GM12878 (cell line): Measurements from ENCODE around the gene MEDAG. TPM values are rescaled to one million over a fixed set of nuclear protein-coding genes. Genes with fewer than 3 reads are reported as not detected.

Experiments
- ATAC-seq: fragments of 200-7000 bp; cut with Tn5 transposase; 3 replicates; pipeline ENCODE4 v1.9.1; 2020; ENCODE audit warnings: mild to moderate bottlenecking, moderate library complexity
- BruUV-seq: library from RNA; stranded (reverse); fragments of 400-500 nt; replicated peaks from 2 replicates; lab custom pipeline; 2021; lab: Mats Ljungman, UMichigan
- CTCF ChIA-PET: fragments of 300-600 bp; sonication (Branson Sonifier 250); formaldehyde crosslinking; extraction: SDS; loops from one replicate; lab custom pipeline; 2021; ENCODE audit warnings: inconsistent platforms; lab: Yijun Ruan, JAX
- POLR2A ChIA-PET: fragments of 350-600 bp; formaldehyde crosslinking; extraction: SDS; loops from one replicate; lab custom pipeline; 2021; ENCODE audit warnings: inconsistent platforms; lab: Charles Lee
- RAD21 ChIA-PET: fragments of 300-600 bp; sonication (Branson Sonifier 250); formaldehyde crosslinking; loops from one replicate; lab custom pipeline; 2023; ENCODE audit warnings: antibody characterized with exemption; ENCODE audit not compliant: unreplicated experiment; lab: Charles Lee
- SMC1A ChIA-PET: fragments of 300-600 bp; sonication (Branson Sonifier 250); formaldehyde crosslinking; loops from one replicate; lab custom pipeline; 2023; ENCODE audit not compliant: unreplicated experiment, uncharacterized antibody; lab: Charles Lee
- DNase-seq: peaks from one replicate; pipeline ENCODE4 v3.0.0-alpha.2; 2011; ENCODE audit warnings: low read depth, low spot score
- FAIRE-seq: peaks from 3 replicates; lab custom pipeline; 2011; peaks lifted over from hg19 to GRCh38; lab: Jason Lieb, UNC
- H2AFZ ChIP-seq: 2 replicates; pipeline ENCODE4 v1.6.0; 2011; ENCODE audit warnings: low read depth, low read length, control low read depth; ENCODE audit not compliant: control insufficient read depth
- H3K27ac ChIP-seq: 2 replicates; pipeline ENCODE4 v1.5.1; 2011; ENCODE audit warnings: control low read depth; ENCODE audit not compliant: control insufficient read depth, insufficient read depth
- H3K27me3 ChIP-seq, 2 experiments: replicated peaks in 1 of 2; 2 replicates each; pipeline versions ENCODE4 v1.6.0 to v1.6.1; 2011; ENCODE audit warnings: low read length in 1 of 2; ENCODE audit not compliant: control insufficient read depth in 2 of 2, insufficient read depth in 2 of 2
- H3K36me3 ChIP-seq, 2 experiments: 2 replicates each; pipeline ENCODE4 v1.5.1; 2011; ENCODE audit warnings: low read length in 1 of 2; ENCODE audit not compliant: control insufficient read depth in 2 of 2, insufficient read depth in 2 of 2
- H3K4me1 ChIP-seq: 2 replicates; pipeline ENCODE4 v1.6.1; 2011; ENCODE audit warnings: mild to moderate bottlenecking, low read length, moderate library complexity, mixed read lengths; ENCODE audit not compliant: control insufficient read depth, insufficient read depth
- H3K4me2 ChIP-seq: 2 replicates; pipeline ENCODE4 v1.6.0; 2011; ENCODE audit warnings: control low read depth; ENCODE audit not compliant: control insufficient read depth, insufficient read depth
- H3K4me3 ChIP-seq: fragments of 200-600 bp; sonication (generic); 2 replicates; pipeline ENCODE4 v1.5.1; 2016
- H3K79me2 ChIP-seq: 2 replicates; pipeline ENCODE4 v1.6.0; 2011; ENCODE audit warnings: low read length; ENCODE audit not compliant: control insufficient read depth, insufficient read depth
- H3K9ac ChIP-seq: 2 replicates; pipeline ENCODE4 v1.8.0; 2011; ENCODE audit warnings: low read length, control low read depth, mixed read lengths; ENCODE audit not compliant: control insufficient read depth, insufficient read depth
- H3K9me3 ChIP-seq: replicated peaks from 3 replicates; pipeline ENCODE4 v1.5.1; 2011; ENCODE audit warnings: mild to moderate bottlenecking, low read length; ENCODE audit not compliant: control insufficient read depth, insufficient read depth
- H4K20me1 ChIP-seq: 2 replicates; pipeline ENCODE4 v1.6.0; 2011; ENCODE audit not compliant: control insufficient read depth, insufficient read depth
- CBX3 ChIP-seq: fragments of 200-600 bp; sonication (generic); IDR thresholded peaks from 2 replicates; pipeline ENCODE4 v1.6.1; 2016; ENCODE audit warnings: low read depth, borderline replicate concordance
- E4F1 ChIP-seq: fragments of 450-650 bp; IDR thresholded peaks from 2 replicates; pipeline ENCODE4 v1.6.1; 2018; ENCODE audit warnings: borderline replicate concordance, mild to moderate bottlenecking; ENCODE audit not compliant: partially characterized antibody
- IRF3 ChIP-seq: fragments of 450-650 bp; IDR thresholded peaks from 2 replicates; pipeline ENCODE4 v1.6.1; 2014; ENCODE audit warnings: mild to moderate bottlenecking
- MXI1 ChIP-seq: fragments of 150-350 bp; IDR thresholded peaks from 2 replicates; pipeline ENCODE4 v1.6.1; 2011; ENCODE audit warnings: low read depth, mild to moderate bottlenecking, inconsistent platforms, low read length, improper control_type of control experiment
- TCF12 ChIP-seq: IDR thresholded peaks from 2 replicates; pipeline ENCODE4 v1.6.1; 2011; ENCODE audit warnings: low read depth, mild to moderate bottlenecking, low read length
- ZBED1 ChIP-seq: IDR thresholded peaks from 2 replicates; pipeline ENCODE4 v1.6.1; 2016; ENCODE audit warnings: borderline replicate concordance
- WGBS: methylation state at CpG from one replicate; pipeline ENCODE4 v1.1.6; 2016; ENCODE audit warnings: low lambda C conversion rate; ENCODE audit not compliant: insufficient replicate concordance, insufficient coverage; ENCODE audit errors: missing lambda C conversion rate; 5-methylcytosine and 5-hydroxymethylcytosine counted together
- in situ Hi-C: fragments of 300-500 bp; cut with MboI; formaldehyde crosslinking; loops from 9 replicates; pipeline ENCODE4 v1.14.3; 2018; ENCODE audit warnings: mixed read lengths
- intact Hi-C: fragments of 100-400 bp; cut with micrococcal nuclease; formaldehyde crosslinking; loops from one replicate; pipeline ENCODE4 v1.14.2; 2022; ENCODE audit not compliant: unreplicated experiment
- polyA plus RNA-seq, 11 experiments: library from polyadenylated mRNA; depleted of rRNA in 4 of 11; unstranded in 6 of 11; stranded (reverse) in 5 of 11; fragments of >200 nt; fragmentation: Nextera tagmentation in 4 of 11; fragmentation: Illumina TruSeq in 1 of 11; extraction: Ambion mirVana in 4 of 11; extraction: Trizol in 1 of 11; gene quantifications; 1 replicate in 1 of 11; 2 replicates in 10 of 11; pipeline versions ENCODE4 v1.2.1 to v1.2.3, GENCODE V29; 2011 to 2016; ENCODE audit warnings: inconsistent platforms in 2 of 11, missing spikeins in 2 of 11, low read depth in 1 of 11
- total RNA-seq, 4 experiments: library from RNA; depleted of rRNA in 3 of 4; stranded (reverse); fragments of >200 nt in 3 of 4; fragmentation: Illumina TruSeq in 1 of 4; extraction: Trizol in 1 of 4; gene quantifications; 2 replicates each; pipeline versions ENCODE4 v1.2.1 to v1.2.3, GENCODE V29; 2013 to 2021
- TF ChIP-seq, protein P1 (sequence below), 3 experiments: IDR thresholded peaks in 2 of 3; conservative IDR thresholded peaks in 1 of 3; 2 replicates each; pipeline ENCODE4 v1.5.1; 2011; ENCODE audit warnings: low read depth in 3 of 3, low read length in 3 of 3, mild to moderate bottlenecking in 3 of 3, control low read depth in 2 of 3, moderate library complexity in 2 of 3, inconsistent platforms in 1 of 3, mixed read lengths in 1 of 3; ENCODE audit not compliant: control insufficient read depth in 2 of 3, insufficient read depth in 1 of 3; ENCODE audit errors: extremely low read depth in 1 of 3

MEDAG gene
- total and polyA plus RNA-seq, 10 of the 15 experiments (the other 5 are each of a cell fraction or from before 2014, with no cell fraction given): 0.03 TPM; not detected in 9

GRCh38 chr13:30918662-30919405 is 12.8 kb downstream of the MEDAG start:
- H3K9ac ChIP-seq: no peak overlapping the region
- no peaks in the 10 kb centered on the region for H3K79me2 ChIP-seq
- H3K9me3 ChIP-seq: no peaks in the 10 kb centered on the region
- DNase-seq (no peak), ATAC-seq (no peak), FAIRE-seq (no peak)
- no peak overlapping the region for H3K27ac ChIP-seq
- 29% methylated on average over 6 of the region's 6 CpGs for WGBS
- intact Hi-C loops (no loop called here), in situ Hi-C loops (no loop called here)
- H2AFZ ChIP-seq: no peak overlapping the region
- SMC1A ChIA-PET: interaction anchor here (0.8 kb wide), 1 partner anchor 30 kb away, joined by 3 read pairs; no protein-coding TSS in a partner anchor
- no peaks in the 10 kb centered on the region for H3K36me3 ChIP-seq
- BruUV-seq: no TSS peak
- H3K4me2 ChIP-seq: no peak overlapping the region
- no peak overlapping the region for H3K4me3 ChIP-seq
- RAD21 ChIA-PET: no interaction called here
- no peaks in the 10 kb centered on the region for H3K4me1 ChIP-seq
- H3K27me3 ChIP-seq: no peaks in the 10 kb centered on the region; a peak in 2 of 4 replicates
- CTCF ChIA-PET: interaction anchor here (0.7 kb wide), 1 partner anchor 122 kb away, joined by 3 read pairs; no protein-coding TSS in a partner anchor
- TF ChIP-seq IRF3: no peak
- POLR2A ChIA-PET: no interaction called here
- no peaks in the 10 kb centered on the region for H4K20me1 ChIP-seq

- ChIA-PET RAD21 (no interaction called here), CTCF (no interaction called here), SMC1A (no interaction called here), POLR2A (no interaction called here)
- Histone ChIP-seq H2AFZ (no peak overlapping the region), H3K27me3 (no peaks in the 10 kb centered on the region; a peak in 2 of 4 replicates), H4K20me1 (no peaks in the 10 kb centered on the region), H3K4me2 (no peak overlapping the region), H3K36me3 (no peaks in the 10 kb centered on the region), H3K9me3 (no peaks in the 10 kb centered on the region), H3K4me1 (no peaks in the 10 kb centered on the region), H3K27ac (no peak overlapping the region), H3K79me2 (no peaks in the 10 kb centered on the region), H3K4me3 (no peak overlapping the region), H3K9ac (no peak overlapping the region)
- BruUV-seq: no TSS peak
- 24% methylated on average over 5 of the region's 5 CpGs for WGBS
- no peak for ATAC-seq
- no peak for DNase-seq
- intact Hi-C loops (no loop called here), in situ Hi-C loops (no loop called here)
- FAIRE-seq: no peak
- TF ChIP-seq ZBED1 (no peak), E4F1 (no peak), TCF12 (no peak), MXI1 (no peak), CBX3 (no peak)
- TF ChIP-seq, protein P1, sequence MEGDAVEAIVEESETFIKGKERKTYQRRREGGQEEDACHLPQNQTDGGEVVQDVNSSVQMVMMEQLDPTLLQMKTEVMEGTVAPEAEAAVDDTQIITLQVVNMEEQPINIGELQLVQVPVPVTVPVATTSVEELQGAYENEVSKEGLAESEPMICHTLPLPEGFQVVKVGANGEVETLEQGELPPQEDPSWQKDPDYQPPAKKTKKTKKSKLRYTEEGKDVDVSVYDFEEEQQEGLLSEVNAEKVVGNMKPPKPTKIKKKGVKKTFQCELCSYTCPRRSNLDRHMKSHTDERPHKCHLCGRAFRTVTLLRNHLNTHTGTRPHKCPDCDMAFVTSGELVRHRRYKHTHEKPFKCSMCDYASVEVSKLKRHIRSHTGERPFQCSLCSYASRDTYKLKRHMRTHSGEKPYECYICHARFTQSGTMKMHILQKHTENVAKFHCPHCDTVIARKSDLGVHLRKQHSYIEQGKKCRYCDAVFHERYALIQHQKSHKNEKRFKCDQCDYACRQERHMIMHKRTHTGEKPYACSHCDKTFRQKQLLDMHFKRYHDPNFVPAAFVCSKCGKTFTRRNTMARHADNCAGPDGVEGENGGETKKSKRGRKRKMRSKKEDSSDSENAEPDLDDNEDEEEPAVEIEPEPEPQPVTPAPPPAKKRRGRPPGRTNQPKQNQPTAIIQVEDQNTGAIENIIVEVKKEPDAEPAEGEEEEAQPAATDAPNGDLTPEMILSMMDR (IDR thresholded peaks at IDR 0.05 in 2 of 3, conservative IDR thresholded peaks at IDR 0.05 in 1 of 3; ENCODE audit: control insufficient read depth in 2 of 3, extremely low read depth in 1 of 3, insufficient read depth in 1 of 3, low read depth in 3 of 3, low read length in 3 of 3): no peak
Measured at GRCh38 chr13:30920162-30920909, 14.3 kb downstream of the MEDAG start.
